ENCODE results near the gene SETDB2.
A peak's percentile ranks its signal among the peaks of the same experiment; 100 is the strongest.
"Not testable (repeated sequence)": the region's sequence is repeated elsewhere in the genome, so short reads cannot be mapped to it uniquely, and the experiment has no call there.

SETDB2 gene

GRCh38 chr13:49476529-49476928 lies 32.5 kb downstream of the SETDB2 start:
- DNase-seq: no peak

- no peak for DNase-seq
Measured at GRCh38 chr13:49481788-49482187, 37.7 kb downstream of the SETDB2 start.

GRCh38 chr13:49488563-49488962 lies 44.5 kb downstream of the SETDB2 start:
- DNase-seq: no peak

GRCh38 chr13:49494645-49495044 lies 50.6 kb downstream of the SETDB2 start:
- no peak for DNase-seq

GRCh38 chr13:49495783-49496762 lies 52.0 kb downstream of the SETDB2 start, which contains the start of gene PHF11:
Gene PHF11 (plus strand): TSS chr13:49495953. CDS start chr13:49496002, 49 bp downstream.
- peak; percentile 32 for DNase-seq

- DNase-seq: not testable (repeated sequence)
Measured at GRCh38 chr13:49496837-49497236, 52.8 kb downstream of the SETDB2 start.

GRCh38 chr13:49497272-49497671 lies 53.2 kb downstream of the SETDB2 start:
- DNase-seq: no peak

- no peak for DNase-seq
Measured at GRCh38 chr13:49498206-49498605, 54.1 kb downstream of the SETDB2 start.

GRCh38 chr13:49499889-49500660 lies 56.0 kb downstream of the SETDB2 start:
- no peak for DNase-seq

- DNase-seq: no peak
Measured at GRCh38 chr13:49502954-49503353, 58.9 kb downstream of the SETDB2 start.

GRCh38 chr13:49503951-49504350 lies 59.9 kb downstream of the SETDB2 start:
- DNase-seq: no peak

GRCh38 chr13:49512578-49512977 lies 68.5 kb downstream of the SETDB2 start:
- no peak for DNase-seq

GRCh38 chr13:49516467-49516866 lies 72.4 kb downstream of the SETDB2 start:
- no peak for DNase-seq

GRCh38 chr13:49517461-49517860 lies 73.4 kb downstream of the SETDB2 start:
- no peak for DNase-seq

- no peak for DNase-seq
Measured at GRCh38 chr13:49521224-49521623, 77.2 kb downstream of the SETDB2 start.

GRCh38 chr13:49524740-49525501 lies 80.8 kb downstream of the SETDB2 start:
- DNase-seq: no peak

- no peak for DNase-seq
Measured at GRCh38 chr13:49527123-49527522, 83.0 kb downstream of the SETDB2 start.

- DNase-seq: no peak
Measured at GRCh38 chr13:49528161-49528560, 84.1 kb downstream of the SETDB2 start.

- no peak for DNase-seq
Measured at GRCh38 chr13:49530457-49530856, 86.4 kb downstream of the SETDB2 start.

GRCh38 chr13:49532593-49532992 lies 88.5 kb downstream of the SETDB2 start:
- no peak for DNase-seq

- DNase-seq: no peak
Measured at GRCh38 chr13:49533011-49533410, 88.9 kb downstream of the SETDB2 start.

GRCh38 chr13:49533591-49534269 lies 89.7 kb downstream of the SETDB2 start:
- no peak for DNase-seq

Measured in DMS153 (cell line).